ENCODE results near the gene NRTN.

DNA sequence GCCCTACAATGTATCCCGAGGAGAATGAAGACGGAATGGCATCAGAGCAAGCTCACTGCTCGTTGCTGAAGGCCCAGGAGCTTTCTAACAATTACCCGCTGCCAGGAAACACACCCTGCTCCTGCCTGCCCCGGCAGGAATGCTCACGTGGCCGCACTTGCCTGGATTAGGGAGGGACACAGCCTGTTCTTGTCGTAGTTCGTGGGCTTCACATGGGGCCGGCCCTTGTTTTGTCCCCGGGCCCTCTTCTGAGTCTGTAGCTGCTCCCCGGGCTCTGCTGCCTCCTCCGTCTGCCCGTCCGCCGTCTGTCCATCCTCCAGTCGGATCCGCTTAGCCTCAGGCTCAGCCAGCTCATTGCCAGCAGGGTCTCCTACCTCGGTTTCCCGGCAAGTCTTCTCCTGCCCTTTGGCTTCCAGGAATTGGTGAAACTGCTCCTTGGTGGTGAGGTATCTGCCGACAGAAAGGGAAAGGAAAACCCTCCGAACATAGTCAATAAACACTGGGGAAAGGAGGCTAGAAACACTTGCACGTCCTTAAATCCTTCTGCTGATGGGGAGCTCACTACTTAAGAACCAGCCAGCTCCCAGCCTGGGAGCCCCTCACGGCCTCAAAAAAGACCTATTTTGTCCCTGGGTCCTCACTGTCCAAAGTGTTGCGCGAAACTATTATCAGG, 14.8 kb upstream of the NRTN start:
- TF ChIP-seq POLR2AphosphoS5 (IDR thresholded peaks at IDR 0.05) = no peak
- TF ChIP-seq, protein P1, sequence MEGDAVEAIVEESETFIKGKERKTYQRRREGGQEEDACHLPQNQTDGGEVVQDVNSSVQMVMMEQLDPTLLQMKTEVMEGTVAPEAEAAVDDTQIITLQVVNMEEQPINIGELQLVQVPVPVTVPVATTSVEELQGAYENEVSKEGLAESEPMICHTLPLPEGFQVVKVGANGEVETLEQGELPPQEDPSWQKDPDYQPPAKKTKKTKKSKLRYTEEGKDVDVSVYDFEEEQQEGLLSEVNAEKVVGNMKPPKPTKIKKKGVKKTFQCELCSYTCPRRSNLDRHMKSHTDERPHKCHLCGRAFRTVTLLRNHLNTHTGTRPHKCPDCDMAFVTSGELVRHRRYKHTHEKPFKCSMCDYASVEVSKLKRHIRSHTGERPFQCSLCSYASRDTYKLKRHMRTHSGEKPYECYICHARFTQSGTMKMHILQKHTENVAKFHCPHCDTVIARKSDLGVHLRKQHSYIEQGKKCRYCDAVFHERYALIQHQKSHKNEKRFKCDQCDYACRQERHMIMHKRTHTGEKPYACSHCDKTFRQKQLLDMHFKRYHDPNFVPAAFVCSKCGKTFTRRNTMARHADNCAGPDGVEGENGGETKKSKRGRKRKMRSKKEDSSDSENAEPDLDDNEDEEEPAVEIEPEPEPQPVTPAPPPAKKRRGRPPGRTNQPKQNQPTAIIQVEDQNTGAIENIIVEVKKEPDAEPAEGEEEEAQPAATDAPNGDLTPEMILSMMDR (IDR thresholded peaks at IDR 0.05; ENCODE audit: poor library complexity, severe bottlenecking) = no peak
- no peak for TF ChIP-seq EZH2 (IDR thresholded peaks at IDR 0.05; ENCODE audit: borderline replicate concordance, insufficient read depth, low read length, poor library complexity, severe bottlenecking)
- TF ChIP-seq, protein P2, sequence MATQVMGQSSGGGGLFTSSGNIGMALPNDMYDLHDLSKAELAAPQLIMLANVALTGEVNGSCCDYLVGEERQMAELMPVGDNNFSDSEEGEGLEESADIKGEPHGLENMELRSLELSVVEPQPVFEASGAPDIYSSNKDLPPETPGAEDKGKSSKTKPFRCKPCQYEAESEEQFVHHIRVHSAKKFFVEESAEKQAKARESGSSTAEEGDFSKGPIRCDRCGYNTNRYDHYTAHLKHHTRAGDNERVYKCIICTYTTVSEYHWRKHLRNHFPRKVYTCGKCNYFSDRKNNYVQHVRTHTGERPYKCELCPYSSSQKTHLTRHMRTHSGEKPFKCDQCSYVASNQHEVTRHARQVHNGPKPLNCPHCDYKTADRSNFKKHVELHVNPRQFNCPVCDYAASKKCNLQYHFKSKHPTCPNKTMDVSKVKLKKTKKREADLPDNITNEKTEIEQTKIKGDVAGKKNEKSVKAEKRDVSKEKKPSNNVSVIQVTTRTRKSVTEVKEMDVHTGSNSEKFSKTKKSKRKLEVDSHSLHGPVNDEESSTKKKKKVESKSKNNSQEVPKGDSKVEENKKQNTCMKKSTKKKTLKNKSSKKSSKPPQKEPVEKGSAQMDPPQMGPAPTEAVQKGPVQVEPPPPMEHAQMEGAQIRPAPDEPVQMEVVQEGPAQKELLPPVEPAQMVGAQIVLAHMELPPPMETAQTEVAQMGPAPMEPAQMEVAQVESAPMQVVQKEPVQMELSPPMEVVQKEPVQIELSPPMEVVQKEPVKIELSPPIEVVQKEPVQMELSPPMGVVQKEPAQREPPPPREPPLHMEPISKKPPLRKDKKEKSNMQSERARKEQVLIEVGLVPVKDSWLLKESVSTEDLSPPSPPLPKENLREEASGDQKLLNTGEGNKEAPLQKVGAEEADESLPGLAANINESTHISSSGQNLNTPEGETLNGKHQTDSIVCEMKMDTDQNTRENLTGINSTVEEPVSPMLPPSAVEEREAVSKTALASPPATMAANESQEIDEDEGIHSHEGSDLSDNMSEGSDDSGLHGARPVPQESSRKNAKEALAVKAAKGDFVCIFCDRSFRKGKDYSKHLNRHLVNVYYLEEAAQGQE (IDR thresholded peaks at IDR 0.05; ENCODE audit: borderline replicate concordance) = no peak
- TF ChIP-seq SMC3 (conservative IDR thresholded peaks at IDR 0.05; ENCODE audit: poor library complexity) = no peak
- TF ChIP-seq TAF1 (IDR thresholded peaks at IDR 0.05; ENCODE audit: low read depth) = no peak
- TF ChIP-seq EP300 (conservative IDR thresholded peaks at IDR 0.05; ENCODE audit: poor library complexity, severe bottlenecking) = no peak
- no peak for TF ChIP-seq MXI1 (conservative IDR thresholded peaks at IDR 0.05; ENCODE audit: poor library complexity, severe bottlenecking)
- no peak for TF ChIP-seq RAD21 (conservative IDR thresholded peaks at IDR 0.05)
